Endothelial cell of umbilical vein (primary cell): Measurements from ENCODE around the gene SASH3. TPM values are rescaled to one million over a fixed set of nuclear protein-coding genes. Genes with fewer than 3 reads are reported as not detected.

Source experiments
- BruUV-seq: library from RNA; stranded (reverse); fragments of 400-500 nt; replicated peaks from 2 replicates; lab custom pipeline; 2021; lab: Mats Ljungman, UMichigan
- CTCF ChIA-PET: fragments of 300-600, 350-600 bp; sonication (Branson Sonifier 250); formaldehyde crosslinking; loops from one replicate; lab custom pipeline; 2021; ENCODE audit warnings: antibody characterized with exemption, inconsistent platforms; lab: Charles Lee
- POLR2A ChIA-PET: fragments of 300-600, 350-600 bp; sonication (Branson Sonifier 250); formaldehyde crosslinking; loops from one replicate; lab custom pipeline; 2021; ENCODE audit warnings: antibody characterized with exemption, inconsistent platforms; lab: Charles Lee
- DNase-seq: peaks from one replicate; pipeline ENCODE4 v3.0.0-alpha.2; 2011; ENCODE audit warnings: low read depth, low spot score
- FAIRE-seq: peaks from 2 replicates; lab custom pipeline; 2011; peaks lifted over from hg19 to GRCh38; lab: Jason Lieb, UNC
- H2AFZ ChIP-seq: 2 replicates; pipeline ENCODE4 v1.6.0; 2012; ENCODE audit warnings: low read depth, low read length, control low read depth, inconsistent platforms
- H3K27ac ChIP-seq: 2 replicates; pipeline ENCODE4 v1.5.1; 2011; ENCODE audit warnings: low read depth, mild to moderate bottlenecking, control low read depth, low read length, moderate library complexity; ENCODE audit not compliant: insufficient read depth
- H3K27me3 ChIP-seq, 2 experiments: 2 replicates each; pipeline versions ENCODE4 v1.6.0 to v1.6.1; 2011; ENCODE audit warnings: low read length in 2 of 2, mixed read lengths in 1 of 2; ENCODE audit not compliant: control insufficient read depth in 2 of 2, insufficient read depth in 2 of 2
- H3K36me3 ChIP-seq, 2 experiments: 2 replicates in 1 of 2; 3 replicates in 1 of 2; pipeline ENCODE4 v1.5.1; 2011; ENCODE audit warnings: low read length in 2 of 2, mild to moderate bottlenecking in 1 of 2, moderate library complexity in 1 of 2; ENCODE audit not compliant: control insufficient read depth in 2 of 2, insufficient read depth in 2 of 2; ENCODE audit errors: extremely low read depth in 1 of 2
- H3K4me1 ChIP-seq: 3 replicates; pipeline ENCODE4 v1.5.1; 2011; ENCODE audit warnings: mild to moderate bottlenecking, low read length; ENCODE audit not compliant: control insufficient read depth, insufficient read depth; ENCODE audit errors: extremely low read depth
- H3K4me2 ChIP-seq: 2 replicates; pipeline ENCODE4 v1.6.1; 2011; ENCODE audit warnings: low read length, control low read depth, mixed read lengths; ENCODE audit not compliant: insufficient read depth
- H3K4me3 ChIP-seq, 3 experiments: fragments of 200-600 bp in 1 of 3; sonication (generic), shearing (Covaris generic) in 1 of 3; replicated peaks in 1 of 3; 2 replicates each; pipeline ENCODE4 v1.5.1; 2011 to 2016; ENCODE audit warnings: control low read depth in 3 of 3, low read length in 3 of 3, mild to moderate bottlenecking in 2 of 3, inconsistent platforms in 1 of 3, low read depth in 1 of 3, moderate library complexity in 1 of 3; ENCODE audit not compliant: insufficient read depth in 1 of 3
- H3K79me2 ChIP-seq: 2 replicates; pipeline ENCODE4 v1.6.0; 2012; ENCODE audit warnings: low read length, inconsistent platforms; ENCODE audit not compliant: control insufficient read depth, insufficient read depth
- H3K9ac ChIP-seq: replicated peaks from 2 replicates; pipeline ENCODE3; 2011; ENCODE audit warnings: low read length, control low read depth; ENCODE audit not compliant: insufficient read depth; ENCODE audit errors: extremely low read depth
- H3K9me1 ChIP-seq: replicated peaks from 3 replicates; pipeline ENCODE4 v1.6.0; 2011; ENCODE audit warnings: mild to moderate bottlenecking, low read length; ENCODE audit not compliant: control insufficient read depth, insufficient read depth; ENCODE audit errors: extremely low read depth
- H3K9me3 ChIP-seq: replicated peaks from 2 replicates; pipeline ENCODE4 v1.5.1; 2012; ENCODE audit warnings: low read length, inconsistent platforms; ENCODE audit not compliant: control insufficient read depth, insufficient read depth
- H4K20me1 ChIP-seq: replicated peaks from 2 replicates; pipeline ENCODE3; 2011; ENCODE audit warnings: mild to moderate bottlenecking, low read length; ENCODE audit not compliant: control insufficient read depth, insufficient read depth; ENCODE audit errors: extremely low read depth
- EZH2 ChIP-seq: IDR thresholded peaks from 2 replicates; pipeline ENCODE4 v1.6.1; 2012; ENCODE audit warnings: borderline replicate concordance, low read depth, mild to moderate bottlenecking, moderate library complexity, low read length, inconsistent platforms; ENCODE audit not compliant: severe bottlenecking
- FOS ChIP-seq: IDR thresholded peaks from 2 replicates; pipeline ENCODE4 v1.6.1; 2011; ENCODE audit warnings: mild to moderate bottlenecking, low read length, moderate library complexity, borderline replicate concordance; ENCODE audit not compliant: insufficient read depth
- GATA2 ChIP-seq: IDR thresholded peaks from 2 replicates; pipeline ENCODE4 v1.7.0; 2011; ENCODE audit warnings: low read depth, mild to moderate bottlenecking, moderate library complexity, mixed read lengths, low read length; ENCODE audit not compliant: insufficient read length, insufficient read depth
- JUN ChIP-seq: IDR thresholded peaks from 2 replicates; pipeline ENCODE4 v1.6.1; 2011; ENCODE audit warnings: borderline replicate concordance, low read depth; ENCODE audit not compliant: insufficient read length, insufficient read depth
- MYC ChIP-seq: IDR thresholded peaks from one replicate; pipeline ENCODE4 v1.6.1; 2011; ENCODE audit warnings: mild to moderate bottlenecking, low read depth, low read length
- POLR2A ChIP-seq: IDR thresholded peaks from 2 replicates; pipeline ENCODE4 v1.6.1; 2012; ENCODE audit warnings: low read depth, mild to moderate bottlenecking, control low read depth, low read length
- POLR2AphosphoS5 ChIP-seq: IDR thresholded peaks from 2 replicates; pipeline ENCODE4 v1.6.1; 2012; ENCODE audit warnings: low read depth, mild to moderate bottlenecking, control low read depth, low read length, moderate library complexity; ENCODE audit not compliant: insufficient read depth
- dilution Hi-C: fragments of 300-500 bp; cut with MboI; formaldehyde crosslinking; loops from one replicate; pipeline ENCODE4 v1.15.0; 2019; ENCODE audit warnings: low sequenced_read_pairs; ENCODE audit not compliant: extremely low pct_ligation_motif_present
- intact Hi-C: fragments of 100-400 bp; cut with micrococcal nuclease; formaldehyde crosslinking; loops from one replicate; pipeline ENCODE4 v1.10.0; 2022
- polyA plus RNA-seq, 4 experiments: library from polyadenylated mRNA; depleted of rRNA in 3 of 4; stranded (reverse) in 3 of 4; unstranded in 1 of 4; fragments of >200 nt; gene quantifications; 2 replicates each; pipeline versions ENCODE4 v1.2.1 to v1.2.3, GENCODE V29; 2011 to 2012; ENCODE audit warnings: missing spikeins in 1 of 4
- total RNA-seq: library from RNA; stranded (reverse); gene quantifications from 2 replicates; pipeline ENCODE4 v1.2.3, GENCODE V29; 2021
- TF ChIP-seq, protein P1 (sequence below): IDR thresholded peaks from 2 replicates; pipeline ENCODE4 v1.6.1; 2011; ENCODE audit not compliant: insufficient read depth, insufficient read length
- TF ChIP-seq, protein P2 (sequence below), 2 donors: IDR thresholded peaks; 1 replicate in 1 of 2; 2 replicates in 1 of 2; pipeline ENCODE4 v1.5.1; 2011; ENCODE audit warnings: low read length in 2 of 2, mild to moderate bottlenecking in 2 of 2, moderate library complexity in 2 of 2, control low read depth in 1 of 2, inconsistent platforms in 1 of 2, low read depth in 1 of 2; ENCODE audit not compliant: insufficient read depth in 1 of 2; ENCODE audit errors: extremely low read depth in 1 of 2

The SASH3 gene
- total and polyA plus RNA-seq, 2 donors (not counting 3 experiments of a cell fraction or from before 2014, with no cell fraction given), result not detected

DNA sequence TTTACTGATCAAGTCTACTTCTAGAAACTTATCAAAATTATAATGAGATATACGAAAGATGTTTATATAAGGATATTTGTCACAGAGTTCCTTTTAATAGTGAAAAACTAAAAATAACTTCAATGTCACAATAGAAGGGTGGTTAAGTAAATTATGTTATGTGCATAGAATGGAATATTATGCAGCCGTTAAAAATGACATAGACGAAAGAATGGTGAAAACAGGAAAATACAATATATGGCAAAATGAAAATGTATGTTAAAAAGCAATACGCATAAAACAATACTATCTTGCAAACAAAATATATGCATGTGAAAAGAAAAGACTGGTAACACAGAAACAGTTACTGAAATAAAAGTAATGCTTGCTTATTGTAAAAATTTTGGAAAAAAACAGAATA is 44.9 kb downstream of the SASH3 start:
- no peak overlapping the region for H2AFZ ChIP-seq
- peaks cover 0 to 4% of the 10 kb centered on the region in 2 experiments for H3K36me3 ChIP-seq
- BruUV-seq, result no TSS peak
- no peaks in the 10 kb centered on the region for H3K4me1 ChIP-seq
- no peaks in the 10 kb centered on the region for H3K27me3 ChIP-seq
- no peak overlapping the region for H3K4me2 ChIP-seq
- DNase-seq (no peak), FAIRE-seq (no peak)
- TF ChIP-seq POLR2A, result no peak
- dilution Hi-C loops, result no loop called here
- H3K9ac ChIP-seq, result no peak overlapping the region
- no peaks in the 10 kb centered on the region for H3K79me2 ChIP-seq
- intact Hi-C loops, result no loop called here
- ChIA-PET POLR2A (no interaction called here), CTCF (no interaction called here)
- no peak overlapping the region for H3K4me3 ChIP-seq
- no peaks in the 10 kb centered on the region for H3K9me1 ChIP-seq
- no peak overlapping the region for H3K27ac ChIP-seq
- no peaks in the 10 kb centered on the region for H3K9me3 ChIP-seq
- no peaks in the 10 kb centered on the region for H4K20me1 ChIP-seq

DNA sequence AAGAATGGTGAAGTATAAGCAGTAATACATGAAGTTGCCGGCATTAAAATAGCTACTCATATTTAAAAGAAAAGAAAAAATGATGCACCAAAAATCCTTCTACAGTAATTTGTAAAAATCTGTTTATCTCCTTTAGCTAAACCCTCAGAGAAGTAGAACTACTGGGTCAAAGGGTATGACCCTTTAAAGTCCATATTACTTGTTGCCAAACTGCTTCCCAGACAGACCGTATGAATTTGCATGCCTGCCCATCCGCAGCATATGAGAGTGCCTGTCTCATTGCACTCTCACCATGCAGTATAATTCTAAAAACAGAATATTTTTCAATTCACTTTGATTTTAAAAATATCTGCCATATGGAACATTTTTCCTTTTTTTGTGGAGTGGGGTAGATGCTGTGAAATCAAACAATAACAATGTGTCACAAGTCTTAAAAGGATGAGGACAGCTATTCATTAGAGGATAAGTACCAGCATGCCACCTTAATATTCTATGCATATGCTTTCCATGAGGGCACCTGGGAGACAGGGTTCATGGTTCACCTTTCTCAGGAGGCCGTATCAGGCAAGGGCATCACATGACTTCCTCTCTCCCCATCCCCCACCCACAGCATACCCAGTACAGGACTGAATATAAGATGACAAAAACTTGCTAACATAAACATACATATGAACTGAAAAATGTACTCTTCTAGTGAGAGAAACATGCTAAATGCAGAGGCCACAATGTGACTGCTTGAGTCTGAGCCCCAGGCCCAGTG is 46.2 kb downstream of the SASH3 start:
- intact Hi-C loops (no loop called here), dilution Hi-C loops (no loop called here)
- DNase-seq, result no peak
- no peak for FAIRE-seq
- Histone ChIP-seq H4K20me1 (no peaks in the 10 kb centered on the region), H3K4me2 (no peak overlapping the region), H3K27ac (no peak overlapping the region), H2AFZ (no peak overlapping the region), H3K9me1 (no peaks in the 10 kb centered on the region), H3K36me3 (peaks cover 0 to 4% of the 10 kb centered on the region in 2 experiments), H3K4me3 (no peak overlapping the region), H3K79me2 (no peaks in the 10 kb centered on the region), H3K27me3 (no peaks in the 10 kb centered on the region), H3K4me1 (no peaks in the 10 kb centered on the region), H3K9me3 (no peaks in the 10 kb centered on the region), H3K9ac (no peak overlapping the region)
- no TSS peak for BruUV-seq
- TF ChIP-seq POLR2A, result no peak
- TF ChIP-seq MYC, result no peak
- no peak for TF ChIP-seq EZH2
- TF ChIP-seq GATA2, result no peak
- no peak for TF ChIP-seq JUN
- TF ChIP-seq POLR2AphosphoS5, result no peak
- TF ChIP-seq, protein P1, sequence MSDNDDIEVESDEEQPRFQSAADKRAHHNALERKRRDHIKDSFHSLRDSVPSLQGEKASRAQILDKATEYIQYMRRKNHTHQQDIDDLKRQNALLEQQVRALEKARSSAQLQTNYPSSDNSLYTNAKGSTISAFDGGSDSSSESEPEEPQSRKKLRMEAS, result no peak
- TF ChIP-seq, protein P2, sequence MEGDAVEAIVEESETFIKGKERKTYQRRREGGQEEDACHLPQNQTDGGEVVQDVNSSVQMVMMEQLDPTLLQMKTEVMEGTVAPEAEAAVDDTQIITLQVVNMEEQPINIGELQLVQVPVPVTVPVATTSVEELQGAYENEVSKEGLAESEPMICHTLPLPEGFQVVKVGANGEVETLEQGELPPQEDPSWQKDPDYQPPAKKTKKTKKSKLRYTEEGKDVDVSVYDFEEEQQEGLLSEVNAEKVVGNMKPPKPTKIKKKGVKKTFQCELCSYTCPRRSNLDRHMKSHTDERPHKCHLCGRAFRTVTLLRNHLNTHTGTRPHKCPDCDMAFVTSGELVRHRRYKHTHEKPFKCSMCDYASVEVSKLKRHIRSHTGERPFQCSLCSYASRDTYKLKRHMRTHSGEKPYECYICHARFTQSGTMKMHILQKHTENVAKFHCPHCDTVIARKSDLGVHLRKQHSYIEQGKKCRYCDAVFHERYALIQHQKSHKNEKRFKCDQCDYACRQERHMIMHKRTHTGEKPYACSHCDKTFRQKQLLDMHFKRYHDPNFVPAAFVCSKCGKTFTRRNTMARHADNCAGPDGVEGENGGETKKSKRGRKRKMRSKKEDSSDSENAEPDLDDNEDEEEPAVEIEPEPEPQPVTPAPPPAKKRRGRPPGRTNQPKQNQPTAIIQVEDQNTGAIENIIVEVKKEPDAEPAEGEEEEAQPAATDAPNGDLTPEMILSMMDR (IDR thresholded peaks at IDR 0.05; ENCODE audit: extremely low read depth in 1 of 2, insufficient read depth in 1 of 2, low read depth in 1 of 2, low read length in 2 of 2), result no peak
- TF ChIP-seq FOS, result no peak
- POLR2A ChIA-PET, result no interaction called here
- CTCF ChIA-PET, result interaction anchor here (0.6 to 1.3 kb wide), 2 partner anchors 12 to 225 kb away, joined by 3 read pairs; no protein-coding TSS in a partner anchor
